Measurements from ENCODE around the gene AURKB. TPM values are rescaled to one million over a fixed set of nuclear protein-coding genes. Genes with fewer than 3 reads are reported as not detected.
A peak's percentile ranks its signal among the peaks of the same experiment; 100 is the strongest.

Gene AURKB
- total RNA-seq, 6 experiments from 2014 or later = 0.26 to 3.9 (median 1.5) TPM

DNA sequence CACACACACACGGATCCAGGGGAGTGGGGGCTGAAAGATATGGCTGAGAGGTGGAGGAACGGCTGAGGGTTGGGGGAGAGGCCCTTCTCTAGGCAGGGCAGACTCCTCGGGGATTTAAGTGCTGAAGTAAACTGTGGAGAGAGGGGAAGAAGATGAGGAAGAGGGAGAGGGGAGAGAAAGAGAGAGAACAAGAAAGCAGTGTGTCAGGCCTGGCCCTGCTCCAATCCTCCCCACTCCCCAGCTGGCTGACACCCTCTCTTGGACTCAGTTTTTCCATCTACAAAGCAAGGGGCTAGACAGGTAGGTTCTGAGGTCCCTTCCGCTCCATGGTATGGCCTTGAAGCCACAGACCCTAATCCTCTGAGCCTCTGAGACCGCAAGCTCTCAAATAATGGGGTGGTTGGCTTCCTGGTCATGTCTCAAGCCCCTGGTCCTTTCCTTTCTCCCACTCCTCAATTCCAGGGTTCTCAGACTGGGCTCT is 49.6 kb downstream of the AURKB start:
- Histone ChIP-seq H3K9me3 (no peaks in the 10 kb centered on the region), H3K27me3 (no peaks in the 10 kb centered on the region), H3K4me1 (peaks cover 0 to 31% (median 21%) of the 10 kb centered on the region in 4 donors), H3K36me3 (peaks cover 0 to 14% (median 0%) of the 10 kb centered on the region in 4 donors), H3K4me3 (no peak overlapping the region), H3K27ac (peak overlapping the region in 1 of 3 donors; percentile 99)
- ATAC-seq = no peak
- intact Hi-C loops (cut with DNase I) = no loop called here
- 62% methylated on average over 3 of the region's 5 CpGs for WGBS (ENCODE audit: insufficient coverage, low coverage, low lambda C conversion rate, missing lambda C conversion rate)
- TF ChIP-seq, protein P1, sequence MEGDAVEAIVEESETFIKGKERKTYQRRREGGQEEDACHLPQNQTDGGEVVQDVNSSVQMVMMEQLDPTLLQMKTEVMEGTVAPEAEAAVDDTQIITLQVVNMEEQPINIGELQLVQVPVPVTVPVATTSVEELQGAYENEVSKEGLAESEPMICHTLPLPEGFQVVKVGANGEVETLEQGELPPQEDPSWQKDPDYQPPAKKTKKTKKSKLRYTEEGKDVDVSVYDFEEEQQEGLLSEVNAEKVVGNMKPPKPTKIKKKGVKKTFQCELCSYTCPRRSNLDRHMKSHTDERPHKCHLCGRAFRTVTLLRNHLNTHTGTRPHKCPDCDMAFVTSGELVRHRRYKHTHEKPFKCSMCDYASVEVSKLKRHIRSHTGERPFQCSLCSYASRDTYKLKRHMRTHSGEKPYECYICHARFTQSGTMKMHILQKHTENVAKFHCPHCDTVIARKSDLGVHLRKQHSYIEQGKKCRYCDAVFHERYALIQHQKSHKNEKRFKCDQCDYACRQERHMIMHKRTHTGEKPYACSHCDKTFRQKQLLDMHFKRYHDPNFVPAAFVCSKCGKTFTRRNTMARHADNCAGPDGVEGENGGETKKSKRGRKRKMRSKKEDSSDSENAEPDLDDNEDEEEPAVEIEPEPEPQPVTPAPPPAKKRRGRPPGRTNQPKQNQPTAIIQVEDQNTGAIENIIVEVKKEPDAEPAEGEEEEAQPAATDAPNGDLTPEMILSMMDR (IDR thresholded peaks at IDR 0.05) = no peak
- TF ChIP-seq POLR2A (IDR thresholded peaks at IDR 0.05) = no peak
- no peak for DNase-seq

DNA sequence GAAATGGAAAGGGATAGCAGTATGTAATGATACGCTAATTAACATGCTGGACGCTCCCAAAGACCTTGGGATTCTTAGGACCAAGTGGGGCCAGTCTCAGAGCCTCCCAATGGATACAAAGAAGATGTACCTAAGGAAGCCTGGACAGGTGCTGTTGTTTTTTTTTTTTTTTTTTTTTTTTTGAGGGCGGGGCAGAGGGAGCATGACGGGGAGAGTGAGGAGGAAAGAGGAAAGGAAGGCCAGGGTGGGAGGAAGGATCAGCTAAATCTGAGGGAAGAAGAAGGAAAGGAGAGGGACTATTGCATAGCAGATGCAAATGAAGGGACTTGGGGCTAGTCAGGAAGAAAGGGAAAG is 50.2 kb downstream of the AURKB start:
- peak overlapping the region in 1 of 3 donors; percentile 99 for H3K27ac ChIP-seq
- WGBS (ENCODE audit: insufficient coverage, low coverage, low lambda C conversion rate, missing lambda C conversion rate) = 72% methylated on average over 2 of the region's 4 CpGs
- H3K4me3 ChIP-seq = no peak overlapping the region
- intact Hi-C loops (cut with DNase I) = no loop called here
- TF ChIP-seq POLR2A (IDR thresholded peaks at IDR 0.05) = no peak
- TF ChIP-seq, protein P1 (IDR thresholded peaks at IDR 0.05) = no peak
- peaks cover 0 to 31% (median 21%) of the 10 kb centered on the region in 4 donors for H3K4me1 ChIP-seq
- H3K9me3 ChIP-seq = no peaks in the 10 kb centered on the region
- no peak for DNase-seq
- H3K36me3 ChIP-seq = peaks cover 0 to 14% (median 0%) of the 10 kb centered on the region in 4 donors
- no peaks in the 10 kb centered on the region for H3K27me3 ChIP-seq
- ATAC-seq = no peak

DNA sequence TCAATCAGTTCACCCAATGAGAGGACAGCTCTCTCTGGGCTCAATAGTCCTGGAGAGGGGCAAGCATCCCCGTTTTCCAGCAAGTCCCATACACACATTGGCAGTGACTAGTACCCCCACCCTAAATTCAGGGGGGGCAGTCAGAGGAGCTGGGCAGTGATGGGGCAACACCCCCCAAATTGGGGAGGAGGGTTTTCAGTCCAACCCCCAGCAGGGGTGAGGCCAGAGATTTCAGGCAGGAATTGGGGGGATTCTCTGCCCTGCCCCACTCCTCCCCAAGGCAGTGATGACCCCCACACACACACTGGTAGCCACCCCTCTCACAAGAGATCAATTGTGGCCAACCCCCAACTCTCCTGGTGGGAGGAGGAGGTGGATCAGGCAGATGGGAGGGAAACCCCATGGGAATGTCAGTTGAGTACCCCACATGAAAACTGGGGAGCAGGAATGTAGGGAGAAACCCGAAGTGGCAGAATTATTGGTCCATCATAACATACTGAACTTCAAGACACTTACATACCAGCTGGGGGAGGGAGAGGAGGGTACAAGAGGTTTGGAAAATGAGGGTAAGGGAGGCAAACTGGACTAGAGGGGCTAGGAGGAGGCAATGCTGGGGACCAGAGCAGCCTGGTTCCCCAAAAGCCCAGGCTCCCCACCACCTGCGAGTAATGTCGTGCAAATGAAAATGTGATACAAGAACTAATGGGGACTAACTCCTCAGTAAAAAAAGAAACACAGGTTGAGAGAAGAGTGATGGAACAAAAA is 50.7 kb downstream of the AURKB start:
- DNase-seq (peak in 1 of 3 donors; percentile 53), ATAC-seq (no peak)
- TF ChIP-seq, protein P1 (IDR thresholded peaks at IDR 0.05) = no peak
- TF ChIP-seq POLR2A (IDR thresholded peaks at IDR 0.05) = no peak
- Histone ChIP-seq H3K36me3 (peaks cover 0 to 14% (median 0%) of the 10 kb centered on the region in 4 donors), H3K27me3 (no peaks in the 10 kb centered on the region), H3K27ac (peak overlapping the region in 1 of 3 donors; percentile 99), H3K9me3 (no peaks in the 10 kb centered on the region), H3K4me3 (no peak overlapping the region), H3K4me1 (peaks cover 0 to 31% (median 20%) of the 10 kb centered on the region in 4 donors)
- intact Hi-C loops (cut with DNase I) = loop anchor here in 1 of 2 donors (2.0 kb wide), 1 partner anchor 65 kb away; no protein-coding TSS in a partner anchor
- 44% methylated on average over 3 of the region's 4 CpGs for WGBS (ENCODE audit: insufficient coverage, low coverage, low lambda C conversion rate, missing lambda C conversion rate)

DNA sequence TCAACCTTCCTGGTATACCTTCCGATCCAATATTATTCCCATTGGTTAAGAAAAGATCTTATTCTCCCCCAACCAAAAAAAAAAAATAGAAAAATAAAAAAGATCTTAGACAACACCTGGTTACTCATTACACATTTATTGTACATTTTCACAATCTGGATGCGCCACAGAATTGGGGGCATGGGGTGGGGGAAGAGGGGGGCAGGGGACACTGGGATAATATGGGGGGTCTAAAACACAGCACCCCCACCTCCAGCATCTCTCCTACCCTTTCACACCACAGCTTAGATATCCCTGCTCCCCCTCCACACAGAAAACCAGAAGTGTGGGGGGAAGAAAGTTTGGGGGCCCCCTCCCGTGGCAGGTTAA is 51.4 kb downstream of the AURKB start:
- Histone ChIP-seq H3K36me3 (peaks cover 0 to 14% (median 0%) of the 10 kb centered on the region in 4 donors), H3K27me3 (no peaks in the 10 kb centered on the region), H3K9me3 (no peaks in the 10 kb centered on the region), H3K4me3 (no peak overlapping the region), H3K4me1 (peaks cover 0 to 26% (median 13%) of the 10 kb centered on the region in 4 donors), H3K27ac (peak overlapping the region in 2 of 3 donors; percentile 99)
- ATAC-seq (no peak), DNase-seq (no peak)
- WGBS (ENCODE audit: insufficient coverage, low coverage, low lambda C conversion rate, missing lambda C conversion rate) = 28% methylated on average over 2 of the region's 3 CpGs
- TF ChIP-seq POLR2A (IDR thresholded peaks at IDR 0.05) = no peak
- TF ChIP-seq, protein P1 (IDR thresholded peaks at IDR 0.05) = no peak
- intact Hi-C loops (cut with DNase I) = loop anchor here in 1 of 2 donors (2.0 kb wide), 1 partner anchor 64 kb away; no protein-coding TSS in a partner anchor

Measured in right lobe of liver (tissue), 6 donors.